Thyroid gland (tissue), 4 donors: ENCODE data around the gene NF2. TPM values are rescaled to one million over a fixed set of nuclear protein-coding genes. Genes with fewer than 3 reads are reported as not detected.

Experiments used
- DNase-seq, 2 donors: peaks; one replicate each; pipeline ENCODE4 v3.0.0-alpha.2; 2019
- H3K27ac ChIP-seq, 3 donors: fragments of 200-600 bp; sonication (generic); 1 replicate in 2 of 3; 2 replicates in 1 of 3; pipeline ENCODE4 v1.5.1; 2016 to 2019; ENCODE audit warnings: mild to moderate bottlenecking in 1 of 3, moderate library complexity in 1 of 3
- H3K27me3 ChIP-seq: fragments of 200-600 bp; sonication (generic); one replicate; pipeline ENCODE4 v1.5.1; 2019
- H3K36me3 ChIP-seq, 2 donors: fragments of 200-600 bp; sonication (generic); one replicate each; pipeline ENCODE4 v1.5.1; 2016 to 2019
- H3K4me1 ChIP-seq, 2 donors: fragments of 200-600 bp; sonication (generic); one replicate each; pipeline ENCODE4 v1.5.1; 2017 to 2019
- H3K4me3 ChIP-seq, 3 donors: fragments of 200-600 bp; sonication (generic); replicated peaks in 1 of 3; 1 replicate in 2 of 3; 2 replicates in 1 of 3; pipeline ENCODE4 v1.5.1; 2016; ENCODE audit warnings: mild to moderate bottlenecking in 1 of 3
- H3K9me3 ChIP-seq: fragments of 200-600 bp; sonication (generic); one replicate; pipeline ENCODE4 v1.5.1; 2017
- CTCF ChIP-seq, 6 experiments: fragments of 200-600 bp in 3 of 6; fragments of 450-650 bp in 3 of 6; sonication (generic) in 3 of 6; IDR thresholded peaks; one replicate each; pipeline ENCODE4 v1.5.1; 2016 to 2019; ENCODE audit warnings: antibody characterized with exemption in 6 of 6, mild to moderate bottlenecking in 2 of 6, inconsistent platforms in 1 of 6, moderate library complexity in 1 of 6
- POLR2A ChIP-seq, 2 donors: fragments of 450-650 bp; IDR thresholded peaks; one replicate each; pipeline ENCODE4 v1.6.1; 2017; ENCODE audit warnings: antibody characterized with exemption in 2 of 2, mild to moderate bottlenecking in 2 of 2, moderate library complexity in 1 of 2
- WGBS, 2 donors: methylation state at CpG; one replicate each; pipeline ENCODE4 v1.1.5; 2017; 5-methylcytosine and 5-hydroxymethylcytosine counted together
- intact Hi-C: fragments of 100-400 bp; cut with DNase I; formaldehyde crosslinking; loops from one replicate; pipeline ENCODE4 v1.15.1; 2023
- total RNA-seq, 4 donors: library from RNA; depleted of rRNA; stranded (reverse); fragments of >200 nt; gene quantifications; one replicate each; pipeline ENCODE4 v1.2.3, GENCODE V29; 2016

Gene NF2
- total RNA-seq, 4 donors from 2014 or later: 37.5 to 65.5 (median 51.6) TPM

- intact Hi-C loops: no loop called here
- Histone ChIP-seq H3K36me3 (peaks cover 64 to 68% of the 10 kb centered on the region in 2 donors), H3K4me3 (no peak overlapping the region), H3K4me1 (no peaks in the 10 kb centered on the region), H3K27me3 (no peaks in the 10 kb centered on the region), H3K9me3 (no peaks in the 10 kb centered on the region), H3K27ac (no peak overlapping the region)
- 94 to 97% methylated on average over 7 to 8 of the region's 8 CpGs for WGBS, 2 donors
- TF ChIP-seq CTCF (IDR thresholded peaks at IDR 0.05): no peak
- no peak for TF ChIP-seq POLR2A (IDR thresholded peaks at IDR 0.05)
- no peak for DNase-seq
Measured at GRCh38 chr22:29674121-29674520, 70.7 kb downstream of the NF2 start.

GRCh38 chr22:29679316-29679715 lies 75.9 kb downstream of the NF2 start:
- TF ChIP-seq CTCF (IDR thresholded peaks at IDR 0.05): no peak
- no peak for TF ChIP-seq POLR2A (IDR thresholded peaks at IDR 0.05)
- no peak for DNase-seq
- peaks cover 59% of the 10 kb centered on the region in 2 donors for H3K36me3 ChIP-seq
- H3K27me3 ChIP-seq: no peaks in the 10 kb centered on the region
- H3K27ac ChIP-seq: no peak overlapping the region
- no peaks in the 10 kb centered on the region for H3K4me1 ChIP-seq
- no peak overlapping the region for H3K4me3 ChIP-seq
- intact Hi-C loops: no loop called here
- WGBS, 2 donors: 93 to 96% methylated on average over 1 of the region's 1 CpG
- no peaks in the 10 kb centered on the region for H3K9me3 ChIP-seq

- intact Hi-C loops: no loop called here
Measured at GRCh38 chr22:29683536-29683935, 80.1 kb downstream of the NF2 start.

GRCh38 chr22:29684244-29684643 lies 80.8 kb downstream of the NF2 start:
- Histone ChIP-seq H3K36me3 (peaks cover 13 to 19% of the 10 kb centered on the region in 2 donors), H3K27me3 (no peaks in the 10 kb centered on the region), H3K4me1 (no peaks in the 10 kb centered on the region), H3K9me3 (no peaks in the 10 kb centered on the region), H3K27ac (no peak overlapping the region), H3K4me3 (no peak overlapping the region)
- WGBS, 2 donors: 91 to 96% methylated on average over 4 of the region's 4 CpGs
- intact Hi-C loops: no loop called here
- DNase-seq: no peak
- TF ChIP-seq CTCF (IDR thresholded peaks at IDR 0.05) (no peak), POLR2A (IDR thresholded peaks at IDR 0.05) (no peak)

More at GRCh38 chr22:29683536-29683935, 80.1 kb downstream of the NF2 start:
- Histone ChIP-seq H3K4me3 (no peak overlapping the region), H3K36me3 (peaks cover 20 to 26% of the 10 kb centered on the region in 2 donors), H3K27ac (no peak overlapping the region), H3K4me1 (no peaks in the 10 kb centered on the region), H3K9me3 (no peaks in the 10 kb centered on the region), H3K27me3 (no peaks in the 10 kb centered on the region)
- 72 to 85% methylated on average over 4 of the region's 4 CpGs for WGBS, 2 donors
- TF ChIP-seq CTCF (IDR thresholded peaks at IDR 0.05): no peak
- TF ChIP-seq POLR2A (IDR thresholded peaks at IDR 0.05): no peak
- DNase-seq: no peak

GRCh38 chr22:29689206-29689879 lies 85.9 kb downstream of the NF2 start:
- intact Hi-C loops: no loop called here
- WGBS, 2 donors: 87 to 90% methylated on average over 5 of the region's 5 CpGs
- no peaks in the 10 kb centered on the region for H3K9me3 ChIP-seq

More at GRCh38 chr22:29689206-29689879, 85.9 kb downstream of the NF2 start:
- H3K27me3 ChIP-seq: no peaks in the 10 kb centered on the region
- H3K27ac ChIP-seq: no peak overlapping the region
- no peaks in the 10 kb centered on the region for H3K36me3 ChIP-seq
- DNase-seq: no peak
- no peak overlapping the region for H3K4me3 ChIP-seq
- H3K4me1 ChIP-seq: peaks cover 15% of the 10 kb centered on the region in 2 donors
- no peak for TF ChIP-seq POLR2A (IDR thresholded peaks at IDR 0.05)
- no peak for TF ChIP-seq CTCF (IDR thresholded peaks at IDR 0.05)
